Neural progenitor cell (in vitro differentiated cells): ENCODE measurements around the gene LARP1. TPM values are rescaled to one million over a fixed set of nuclear protein-coding genes. Genes with fewer than 3 reads are reported as not detected.
"Not testable (repeated sequence)": the region's sequence is repeated elsewhere in the genome, so short reads cannot be mapped to it uniquely, and the experiment has no call there.

Source experiments
- DNase-seq: peaks from one replicate; pipeline ENCODE4 v3.0.0-alpha.2; 2016; ENCODE audit warnings: low spot score
- H2AFZ ChIP-seq: fragments of 200-600 bp; sonication (generic); replicated peaks from 2 replicates; pipeline ENCODE4 v1.6.1; 2016; ENCODE audit warnings: antibody characterized with exemption
- H3F3A ChIP-seq: fragments of 200-600 bp; sonication (generic); 2 replicates; pipeline ENCODE4 v1.6.1; 2016; ENCODE audit warnings: antibody characterized with exemption, low read depth
- H3K27ac ChIP-seq: fragments of 200-600 bp; sonication (generic); 2 replicates; pipeline ENCODE4 v1.5.1; 2016; ENCODE audit warnings: mild to moderate bottlenecking
- H3K27me3 ChIP-seq: fragments of 200-600 bp; sonication (generic); 2 replicates; pipeline ENCODE4 v1.6.1; 2016; ENCODE audit warnings: mild to moderate bottlenecking, moderate library complexity
- H3K36me3 ChIP-seq: fragments of 200-600 bp; sonication (generic); 2 replicates; pipeline ENCODE4 v1.5.1; 2016
- H3K4me1 ChIP-seq: fragments of 200-600 bp; sonication (generic); 2 replicates; pipeline ENCODE4 v1.6.1; 2016; ENCODE audit warnings: mixed run types
- H3K4me2 ChIP-seq: fragments of 200-600 bp; sonication (generic); 2 replicates; pipeline ENCODE4 v1.6.1; 2016
- H3K4me3 ChIP-seq: fragments of 200-600 bp; sonication (generic); 2 replicates; pipeline ENCODE4 v1.5.1; 2016
- H3K79me2 ChIP-seq: fragments of 200-600 bp; sonication (generic); 2 replicates; pipeline ENCODE4 v1.6.1; 2016; ENCODE audit warnings: low read depth
- H3K9ac ChIP-seq: fragments of 200-600 bp; sonication (generic); 2 replicates; pipeline ENCODE4 v1.6.1; 2016
- H3K9me3 ChIP-seq: fragments of 200-600 bp; sonication (generic); 2 replicates; pipeline ENCODE4 v1.5.1; 2016; ENCODE audit warnings: low read depth
- H4K20me1 ChIP-seq: fragments of 200-600 bp; sonication (generic); 2 replicates; pipeline ENCODE4 v1.6.1; 2016; ENCODE audit warnings: low read depth
- H3K27ac Mint-ChIP-seq: 3 replicates; pipeline ENCODE4 v1.8.0; 2021; ENCODE audit warnings: mixed read lengths
- H3K27me3 Mint-ChIP-seq: 2 replicates; pipeline ENCODE4 v1.8.0; 2022; ENCODE audit warnings: low read depth, mild to moderate bottlenecking, inconsistent platforms, moderate library complexity, mixed read lengths; ENCODE audit not compliant: insufficient read depth
- H3K36me3 Mint-ChIP-seq: 3 replicates; pipeline ENCODE4 v1.8.0; 2021; ENCODE audit warnings: mixed read lengths
- H3K4me1 Mint-ChIP-seq: 3 replicates; pipeline ENCODE4 v1.8.0; 2021; ENCODE audit warnings: mixed read lengths
- H3K4me3 Mint-ChIP-seq: 3 replicates; pipeline ENCODE4 v1.8.0; 2021; ENCODE audit warnings: mild to moderate bottlenecking, moderate library complexity, mixed read lengths
- H3K9me3 Mint-ChIP-seq: 3 replicates; pipeline ENCODE4 v1.8.0; 2020; ENCODE audit warnings: mixed read lengths
- EZH2 ChIP-seq: fragments of 200-600 bp; sonication (generic); IDR thresholded peaks from 2 replicates; pipeline ENCODE4 v1.6.1; 2017; ENCODE audit warnings: antibody characterized with exemption, mild to moderate bottlenecking, moderate library complexity
- EZH2phosphoT487 ChIP-seq: fragments of 200-600 bp; sonication (generic); IDR thresholded peaks from 2 replicates; pipeline ENCODE4 v1.6.1; 2017; ENCODE audit warnings: antibody characterized with exemption
- total RNA-seq: library from RNA; depleted of rRNA; stranded (reverse); fragments of >200 nt; gene quantifications from 2 replicates; pipeline ENCODE4 v1.2.3, GENCODE V29; 2015; ENCODE audit warnings: low replicate concordance
- TF ChIP-seq, protein P1 (sequence below): fragments of 200-600 bp; sonication (generic); IDR thresholded peaks from 2 replicates; pipeline ENCODE4 v1.5.1; 2017; ENCODE audit warnings: antibody characterized with exemption, mild to moderate bottlenecking

Gene LARP1
- total RNA-seq, 1 donor from 2014 or later, result 53.8 TPM

DNA sequence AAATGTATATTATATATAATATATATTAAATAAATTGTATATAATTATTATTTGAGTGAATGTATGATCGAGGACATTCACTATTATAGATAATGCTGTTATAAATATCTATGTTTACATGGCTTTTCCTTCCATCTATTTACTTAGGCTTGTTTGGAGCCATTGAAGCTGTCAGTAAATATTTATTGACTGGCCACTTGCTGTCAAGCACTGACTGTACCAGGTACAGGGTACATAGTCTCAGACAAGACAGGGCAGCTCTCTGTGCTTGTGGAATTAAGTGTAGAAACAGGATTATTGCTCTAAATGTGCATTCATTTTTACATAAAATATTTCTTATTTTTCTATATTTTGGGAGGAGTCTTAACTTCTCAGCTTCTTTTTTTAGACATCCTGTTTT is 78.9 kb downstream of the LARP1 start:
- H3K27me3 ChIP-seq, result no peaks in the 10 kb centered on the region

GRCh38 chr5:154835701-154836052 is 80.5 kb downstream of the LARP1 start:
- not testable (repeated sequence) for H2AFZ ChIP-seq, H3K4me2 ChIP-seq, H3K9ac ChIP-seq, H3K36me3 Mint-ChIP-seq, H3K4me1 ChIP-seq, H4K20me1 ChIP-seq, H3K4me3 ChIP-seq, H3K79me2 ChIP-seq, H3K36me3 ChIP-seq, H3K27ac Mint-ChIP-seq, H3K4me1 Mint-ChIP-seq, H3K27me3 Mint-ChIP-seq, H3F3A ChIP-seq, DNase-seq, H3K4me3 Mint-ChIP-seq, H3K9me3 Mint-ChIP-seq, H3K27ac ChIP-seq, H3K9me3 ChIP-seq, H3K27me3 ChIP-seq

More for the DNA sequence above, 78.9 kb downstream of the LARP1 start:
- no peak overlapping the region for H3K4me3 ChIP-seq
- no peaks in the 10 kb centered on the region for H4K20me1 ChIP-seq
- H3K4me2 ChIP-seq, result no peak overlapping the region
- no peak overlapping the region for H3K27ac ChIP-seq
- H3K4me1 Mint-ChIP-seq, result no peaks in the 10 kb centered on the region
- no peak overlapping the region for H3K4me3 Mint-ChIP-seq
- DNase-seq, result no peak
- H3F3A ChIP-seq, result no peaks in the 10 kb centered on the region
- no peaks in the 10 kb centered on the region for H3K79me2 ChIP-seq
- H3K9me3 Mint-ChIP-seq, result no peaks in the 10 kb centered on the region
- no peaks in the 10 kb centered on the region for H3K9me3 ChIP-seq
- H3K4me1 ChIP-seq, result peaks cover 5% of the 10 kb centered on the region
- H3K27me3 Mint-ChIP-seq, result peaks cover 3% of the 10 kb centered on the region
- H3K9ac ChIP-seq, result no peak overlapping the region
- H3K36me3 ChIP-seq, result no peaks in the 10 kb centered on the region
- H3K27ac Mint-ChIP-seq, result no peak overlapping the region
- peaks cover 12% of the 10 kb centered on the region for H3K36me3 Mint-ChIP-seq
- no peak overlapping the region for H2AFZ ChIP-seq
- TF ChIP-seq EZH2, result no peak
- no peak for TF ChIP-seq EZH2phosphoT487
- TF ChIP-seq, protein P1, sequence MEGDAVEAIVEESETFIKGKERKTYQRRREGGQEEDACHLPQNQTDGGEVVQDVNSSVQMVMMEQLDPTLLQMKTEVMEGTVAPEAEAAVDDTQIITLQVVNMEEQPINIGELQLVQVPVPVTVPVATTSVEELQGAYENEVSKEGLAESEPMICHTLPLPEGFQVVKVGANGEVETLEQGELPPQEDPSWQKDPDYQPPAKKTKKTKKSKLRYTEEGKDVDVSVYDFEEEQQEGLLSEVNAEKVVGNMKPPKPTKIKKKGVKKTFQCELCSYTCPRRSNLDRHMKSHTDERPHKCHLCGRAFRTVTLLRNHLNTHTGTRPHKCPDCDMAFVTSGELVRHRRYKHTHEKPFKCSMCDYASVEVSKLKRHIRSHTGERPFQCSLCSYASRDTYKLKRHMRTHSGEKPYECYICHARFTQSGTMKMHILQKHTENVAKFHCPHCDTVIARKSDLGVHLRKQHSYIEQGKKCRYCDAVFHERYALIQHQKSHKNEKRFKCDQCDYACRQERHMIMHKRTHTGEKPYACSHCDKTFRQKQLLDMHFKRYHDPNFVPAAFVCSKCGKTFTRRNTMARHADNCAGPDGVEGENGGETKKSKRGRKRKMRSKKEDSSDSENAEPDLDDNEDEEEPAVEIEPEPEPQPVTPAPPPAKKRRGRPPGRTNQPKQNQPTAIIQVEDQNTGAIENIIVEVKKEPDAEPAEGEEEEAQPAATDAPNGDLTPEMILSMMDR, result no peak

DNA sequence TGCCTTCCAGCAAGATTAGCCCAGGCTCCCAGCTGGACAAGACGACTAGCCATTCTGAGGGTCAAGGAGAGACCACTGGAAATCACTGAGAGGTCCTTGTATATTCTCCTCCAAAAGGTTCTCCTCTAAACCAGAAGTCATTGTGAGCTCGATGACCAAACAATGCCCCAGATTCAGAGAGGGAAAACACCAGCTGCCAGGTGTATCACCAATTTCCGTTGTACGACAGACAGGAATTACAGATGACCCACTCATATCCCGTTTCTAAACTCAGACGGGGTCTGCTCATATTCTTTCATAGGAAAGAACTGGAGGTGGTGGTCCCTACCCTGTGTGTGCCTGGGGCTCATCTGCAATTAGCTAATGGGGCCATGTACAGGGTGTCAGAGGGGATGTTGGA is 81.0 kb downstream of the LARP1 start:
- Histone ChIP-seq H3K79me2 (no peaks in the 10 kb centered on the region), H3K4me3 (no peak overlapping the region), H2AFZ (no peak overlapping the region), H3F3A (no peaks in the 10 kb centered on the region), H3K27me3 (no peaks in the 10 kb centered on the region), H3K36me3 (no peaks in the 10 kb centered on the region), H4K20me1 (no peaks in the 10 kb centered on the region), H3K4me2 (no peak overlapping the region), H3K27ac (no peak overlapping the region), H3K9ac (no peak overlapping the region), H3K9me3 (no peaks in the 10 kb centered on the region), H3K4me1 (peaks cover 5% of the 10 kb centered on the region)
- H3K4me1 Mint-ChIP-seq, result no peaks in the 10 kb centered on the region
- no peak overlapping the region for H3K4me3 Mint-ChIP-seq
- no peak for TF ChIP-seq EZH2
- no peak for TF ChIP-seq EZH2phosphoT487
- TF ChIP-seq, protein P1, result no peak
- H3K9me3 Mint-ChIP-seq, result no peaks in the 10 kb centered on the region
- H3K36me3 Mint-ChIP-seq, result peaks cover 3% of the 10 kb centered on the region
- H3K27ac Mint-ChIP-seq, result no peak overlapping the region
- H3K27me3 Mint-ChIP-seq, result peaks cover 3% of the 10 kb centered on the region
- DNase-seq, result no peak

DNA sequence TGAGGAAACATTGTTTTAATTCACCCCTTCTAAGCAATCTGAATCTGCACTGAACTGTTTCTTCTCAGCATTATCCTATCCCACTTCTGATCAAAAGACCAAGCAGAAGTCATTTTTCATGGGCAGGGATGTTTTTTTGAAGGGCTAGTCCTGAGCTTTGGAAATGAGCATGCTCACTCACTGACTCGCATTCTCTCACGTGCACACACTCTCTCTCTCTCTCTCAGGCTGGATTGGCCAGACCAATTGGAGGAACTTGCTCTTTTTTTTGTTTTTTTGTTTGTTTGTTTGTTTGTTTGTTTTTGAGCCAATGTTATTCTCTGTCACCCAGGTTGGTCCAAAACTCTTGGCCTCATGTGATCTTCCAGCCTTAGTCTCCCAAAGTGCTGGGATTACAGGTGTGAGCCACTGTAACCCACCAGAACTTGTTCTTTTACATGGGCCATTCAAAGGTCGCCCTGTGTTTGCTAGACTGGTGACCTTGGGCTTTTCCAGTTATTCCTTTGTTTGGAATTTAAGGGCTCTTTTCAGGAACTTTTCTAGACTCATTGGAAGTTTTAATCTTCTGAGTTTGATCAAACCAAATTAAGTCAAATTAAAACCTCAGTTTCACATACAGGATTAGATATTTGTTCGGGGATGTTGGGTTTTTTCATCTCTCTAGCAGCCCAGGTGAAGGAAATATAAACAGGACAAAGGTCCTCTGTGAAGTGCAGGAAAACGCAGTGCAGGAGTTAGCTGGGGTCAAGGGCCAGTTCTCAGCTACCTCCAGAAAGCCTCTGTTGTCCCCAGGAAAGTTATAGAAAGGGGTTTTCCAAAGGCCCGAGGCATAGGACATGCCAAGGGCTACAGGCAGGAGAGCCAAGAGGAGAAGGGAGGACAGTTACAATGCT is 82.1 kb downstream of the LARP1 start:
- Histone ChIP-seq H3K9me3 (no peaks in the 10 kb centered on the region), H3K9ac (no peak overlapping the region), H3K27ac (no peak overlapping the region), H3F3A (no peaks in the 10 kb centered on the region), H3K27me3 (no peaks in the 10 kb centered on the region), H3K4me2 (no peak overlapping the region), H2AFZ (no peak overlapping the region), H3K4me1 (peaks cover 5% of the 10 kb centered on the region), H3K79me2 (no peaks in the 10 kb centered on the region), H4K20me1 (no peaks in the 10 kb centered on the region), H3K4me3 (no peak overlapping the region), H3K36me3 (no peaks in the 10 kb centered on the region)
- Mint-ChIP-seq H3K27ac (no peak overlapping the region), H3K4me3 (no peak overlapping the region), H3K4me1 (no peaks in the 10 kb centered on the region), H3K27me3 (peaks cover 3% of the 10 kb centered on the region), H3K9me3 (no peaks in the 10 kb centered on the region), H3K36me3 (peaks cover 3% of the 10 kb centered on the region)
- DNase-seq, result no peak
- TF ChIP-seq EZH2phosphoT487 (no peak), EZH2 (no peak)
- TF ChIP-seq, protein P1, result no peak
